GM18508 (cell line): ENCODE results near the gene IFT80.

Experiments used
- ATAC-seq: cut with Tn5 transposase; IDR thresholded peaks from one replicate; pipeline ENCODE4 v1.9.1; 2021; ENCODE audit warnings: moderate number of reproducible peaks; ENCODE audit not compliant: insufficient read depth, unreplicated experiment

IFT80 gene

GRCh38 chr3:160221019-160221418 is 178.0 kb downstream of the IFT80 start:
- no peak for ATAC-seq

DNA sequence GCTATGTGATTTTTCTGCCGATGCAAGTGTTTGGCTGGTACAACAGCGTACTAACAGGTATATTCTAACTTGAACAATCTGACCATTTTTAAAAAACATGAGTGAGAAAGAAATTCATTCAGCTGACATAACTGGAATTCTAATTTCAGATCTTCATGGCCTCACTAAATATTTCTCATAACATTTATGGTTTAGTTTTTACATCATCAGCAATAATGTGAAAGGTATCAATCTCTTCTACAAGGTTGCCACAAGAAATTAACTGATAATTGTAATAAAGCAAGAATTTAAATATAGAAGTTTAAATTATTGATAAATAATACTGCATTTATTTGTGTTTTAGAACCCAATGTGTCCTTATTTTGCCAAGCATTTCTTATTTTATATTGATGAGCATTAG is 179.0 kb downstream of the IFT80 start:
- no peak for ATAC-seq

GRCh38 chr3:160218136-160218535 is 180.9 kb downstream of the IFT80 start:
- ATAC-seq, result no peak

DNA sequence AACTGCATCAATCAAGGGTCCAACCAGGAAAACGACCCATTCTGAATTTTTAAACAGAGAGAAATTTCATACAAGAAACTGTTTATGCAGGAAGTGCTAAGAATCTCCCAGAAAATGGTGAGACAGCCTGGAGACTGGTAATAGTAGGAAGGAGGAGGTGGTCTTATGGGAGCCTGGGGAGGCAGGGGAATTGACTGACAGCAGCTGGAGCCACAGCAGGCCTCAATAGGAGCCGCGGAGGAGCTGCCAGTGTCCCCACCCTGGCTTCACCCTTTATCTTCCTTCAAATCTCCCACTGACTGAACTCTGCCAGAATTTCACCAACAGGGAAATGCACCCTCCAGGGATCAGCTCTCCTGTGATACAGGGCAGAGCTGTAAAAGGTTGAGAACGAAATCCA is 181.3 kb downstream of the IFT80 start:
- ATAC-seq, result no peak

DNA sequence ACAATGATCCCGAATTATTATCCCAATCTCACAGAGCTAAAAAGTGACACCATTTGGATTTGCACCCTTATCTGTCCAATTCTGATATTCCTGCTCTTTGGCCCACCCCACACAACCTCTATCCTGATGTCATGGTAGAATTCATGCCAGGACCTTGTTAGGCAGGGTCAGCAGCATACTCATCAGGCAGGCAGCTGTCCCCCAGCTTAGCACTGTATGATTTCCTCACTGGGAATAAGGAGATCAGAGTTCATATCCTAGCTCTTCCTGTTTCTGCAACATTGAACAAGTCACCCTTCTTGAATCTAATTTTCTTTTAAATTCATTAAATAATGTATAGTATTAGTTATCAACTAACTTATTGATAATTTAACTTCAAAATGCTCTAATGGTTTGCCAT is 185.8 kb downstream of the IFT80 start:
- ATAC-seq, result no peak

GRCh38 chr3:160210799-160211221 is 188.2 kb downstream of the IFT80 start:
- ATAC-seq, result no peak

DNA sequence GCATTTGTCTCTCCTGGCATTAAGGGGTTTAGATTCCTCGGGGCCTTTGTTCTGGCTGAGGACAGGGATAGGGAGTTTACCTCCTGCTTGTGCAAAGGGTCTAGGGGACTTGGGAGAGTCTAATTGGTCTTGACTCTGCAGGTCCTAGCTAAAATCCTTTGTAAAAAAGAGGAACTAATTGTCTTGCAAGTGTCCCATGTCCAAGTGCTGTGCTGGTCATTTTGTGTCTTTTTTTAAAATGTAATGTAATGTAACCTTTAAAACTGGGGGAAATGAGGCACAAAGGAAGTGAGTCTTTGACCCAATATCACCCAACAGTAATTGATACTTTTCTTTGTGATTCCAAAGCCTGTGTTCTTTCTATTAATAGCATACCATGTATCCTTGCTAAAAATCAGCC is 188.7 kb downstream of the IFT80 start:
- ATAC-seq, result no peak
